CD14-positive monocyte (primary cell): ENCODE results near the gene SPECC1L. TPM values are rescaled to one million over a fixed set of nuclear protein-coding genes. Genes with fewer than 3 reads are reported as not detected.

Source experiments
- DNase-seq, 3 donors: peaks; one replicate each; pipeline ENCODE4 v3.0.0-alpha.2; 2011 to 2022
- H2AFZ ChIP-seq: 2 replicates; pipeline ENCODE4 v1.6.0; 2012; ENCODE audit warnings: mild to moderate bottlenecking, low read depth, low read length, inconsistent platforms; ENCODE audit not compliant: insufficient read depth, poor library complexity, severe bottlenecking
- H3K27ac ChIP-seq, 2 donors: 1 replicate in 1 of 2; 2 replicates in 1 of 2; pipeline ENCODE4 v1.5.1; 2012 to 2013; ENCODE audit warnings: low read length in 2 of 2, control low read depth in 1 of 2, inconsistent platforms in 1 of 2, low read depth in 1 of 2, mild to moderate bottlenecking in 1 of 2
- H3K27me3 ChIP-seq, 2 donors: one replicate each; pipeline versions ENCODE4 v1.6.0 to v1.6.1; 2011 to 2013; ENCODE audit warnings: low read length in 2 of 2; ENCODE audit not compliant: control insufficient read depth in 2 of 2, insufficient read depth in 2 of 2
- H3K36me3 ChIP-seq, 2 donors: replicated peaks in 1 of 2; 1 replicate in 1 of 2; 2 replicates in 1 of 2; pipeline versions ENCODE4 v1.5.1 to v1.6.1; 2012 to 2013; ENCODE audit warnings: low read length in 2 of 2, control low read depth in 1 of 2, inconsistent platforms in 1 of 2, mild to moderate bottlenecking in 1 of 2; ENCODE audit not compliant: insufficient read depth in 2 of 2, control insufficient read depth in 1 of 2
- H3K4me1 ChIP-seq, 2 donors: 1 replicate in 1 of 2; 2 replicates in 1 of 2; pipeline versions ENCODE4 v1.5.1 to v1.6.1; 2012 to 2013; ENCODE audit warnings: low read length in 2 of 2, control low read depth in 1 of 2, inconsistent platforms in 1 of 2, mild to moderate bottlenecking in 1 of 2, moderate library complexity in 1 of 2; ENCODE audit not compliant: insufficient read depth in 2 of 2, control insufficient read depth in 1 of 2
- H3K4me2 ChIP-seq: replicated peaks from 2 replicates; pipeline ENCODE3; 2012; ENCODE audit warnings: low read length, moderate library complexity, mild to moderate bottlenecking; ENCODE audit not compliant: poor library complexity, severe bottlenecking; ENCODE audit errors: extremely low read depth
- H3K4me3 ChIP-seq, 3 experiments: fragments of 200-600 bp in 1 of 3; sonication (generic) in 1 of 3; replicated peaks in 1 of 3; 1 replicate in 2 of 3; 2 replicates in 1 of 3; pipeline ENCODE4 v1.5.1; 2011 to 2013; ENCODE audit warnings: low read length in 3 of 3, mild to moderate bottlenecking in 3 of 3, control low read depth in 2 of 3, low read depth in 2 of 3, inconsistent platforms in 1 of 3, moderate library complexity in 1 of 3
- H3K79me2 ChIP-seq: 2 replicates; pipeline ENCODE4 v1.6.0; 2012; ENCODE audit warnings: mild to moderate bottlenecking, control low read depth, inconsistent platforms, low read length, moderate library complexity; ENCODE audit not compliant: insufficient read depth
- H3K9ac ChIP-seq: 2 replicates; pipeline ENCODE4 v1.6.0; 2017; ENCODE audit warnings: low read length, mild to moderate bottlenecking; ENCODE audit not compliant: insufficient read depth, poor library complexity, severe bottlenecking
- H3K9me3 ChIP-seq, 2 donors: replicated peaks in 1 of 2; 1 replicate in 1 of 2; 2 replicates in 1 of 2; pipeline versions ENCODE4 v1.5.1 to v1.6.1; 2012 to 2013; ENCODE audit warnings: low read length in 2 of 2, control low read depth in 1 of 2; ENCODE audit not compliant: control insufficient read depth in 1 of 2, insufficient read depth in 1 of 2
- H4K20me1 ChIP-seq: 2 replicates; pipeline ENCODE4 v1.6.0; 2012; ENCODE audit warnings: mild to moderate bottlenecking, low read length, control low read depth, moderate library complexity; ENCODE audit not compliant: insufficient read depth
- H3K27ac Mint-ChIP-seq, 7 donors: one replicate each; pipeline ENCODE4 v1.8.0; 2020; ENCODE audit warnings: mild to moderate bottlenecking in 7 of 7, mixed read lengths in 7 of 7, moderate library complexity in 6 of 7, inconsistent platforms in 2 of 7
- H3K27me3 Mint-ChIP-seq, 3 donors: one replicate each; pipeline ENCODE4 v1.8.0; 2021 to 2022; ENCODE audit warnings: low read depth in 3 of 3, mild to moderate bottlenecking in 3 of 3, mixed read lengths in 3 of 3, moderate library complexity in 3 of 3, inconsistent platforms in 1 of 3
- H3K36me3 Mint-ChIP-seq, 2 donors: one replicate each; pipeline ENCODE4 v1.8.0; 2020; ENCODE audit warnings: mixed read lengths in 2 of 2, inconsistent platforms in 1 of 2, mild to moderate bottlenecking in 1 of 2
- H3K4me1 Mint-ChIP-seq: one replicate; pipeline ENCODE4 v1.8.0; 2020; ENCODE audit warnings: mild to moderate bottlenecking, mixed read lengths
- H3K4me3 Mint-ChIP-seq, 2 donors: one replicate each; pipeline ENCODE4 v1.8.0; 2020; ENCODE audit warnings: mild to moderate bottlenecking in 2 of 2, mixed read lengths in 2 of 2, moderate library complexity in 1 of 2
- H3K9me3 Mint-ChIP-seq, 7 donors: one replicate each; pipeline ENCODE4 v1.8.0; 2020 to 2022; ENCODE audit warnings: mixed read lengths in 7 of 7, mild to moderate bottlenecking in 6 of 7, moderate library complexity in 6 of 7, inconsistent platforms in 2 of 7
- WGBS: methylation state at CpG from one replicate; pipeline ENCODE4 v1.1.5; 2013; ENCODE audit warnings: missing lambda C conversion rate; ENCODE audit not compliant: insufficient coverage; 5-methylcytosine and 5-hydroxymethylcytosine counted together
- intact Hi-C, 2 donors: fragments of 100-400 bp; cut with micrococcal nuclease; formaldehyde crosslinking; loops; one replicate each; pipeline versions ENCODE4 v1.15.0 to v1.15.1; 2023
- polyA plus RNA-seq, 3 donors: library from polyadenylated mRNA; depleted of rRNA in 1 of 3; unstranded in 2 of 3; stranded (reverse) in 1 of 3; fragments of 300-500 nt in 2 of 3; fragments of >200 nt in 1 of 3; fragmentation: Illumina TruSeq in 2 of 3; gene quantifications; 1 replicate in 2 of 3; 2 replicates in 1 of 3; pipeline ENCODE4 v1.2.3, GENCODE V29; 2012 to 2021
- TF ChIP-seq, protein P1 (sequence below): fragments of 200-600 bp; IDR thresholded peaks from one replicate; pipeline ENCODE4 v1.8.0; 2022; ENCODE audit warnings: antibody characterized with exemption, mild to moderate bottlenecking

SPECC1L gene
- polyA plus RNA-seq, 3 donors = 2.5 to 7.2 (median 4.9) TPM

DNA sequence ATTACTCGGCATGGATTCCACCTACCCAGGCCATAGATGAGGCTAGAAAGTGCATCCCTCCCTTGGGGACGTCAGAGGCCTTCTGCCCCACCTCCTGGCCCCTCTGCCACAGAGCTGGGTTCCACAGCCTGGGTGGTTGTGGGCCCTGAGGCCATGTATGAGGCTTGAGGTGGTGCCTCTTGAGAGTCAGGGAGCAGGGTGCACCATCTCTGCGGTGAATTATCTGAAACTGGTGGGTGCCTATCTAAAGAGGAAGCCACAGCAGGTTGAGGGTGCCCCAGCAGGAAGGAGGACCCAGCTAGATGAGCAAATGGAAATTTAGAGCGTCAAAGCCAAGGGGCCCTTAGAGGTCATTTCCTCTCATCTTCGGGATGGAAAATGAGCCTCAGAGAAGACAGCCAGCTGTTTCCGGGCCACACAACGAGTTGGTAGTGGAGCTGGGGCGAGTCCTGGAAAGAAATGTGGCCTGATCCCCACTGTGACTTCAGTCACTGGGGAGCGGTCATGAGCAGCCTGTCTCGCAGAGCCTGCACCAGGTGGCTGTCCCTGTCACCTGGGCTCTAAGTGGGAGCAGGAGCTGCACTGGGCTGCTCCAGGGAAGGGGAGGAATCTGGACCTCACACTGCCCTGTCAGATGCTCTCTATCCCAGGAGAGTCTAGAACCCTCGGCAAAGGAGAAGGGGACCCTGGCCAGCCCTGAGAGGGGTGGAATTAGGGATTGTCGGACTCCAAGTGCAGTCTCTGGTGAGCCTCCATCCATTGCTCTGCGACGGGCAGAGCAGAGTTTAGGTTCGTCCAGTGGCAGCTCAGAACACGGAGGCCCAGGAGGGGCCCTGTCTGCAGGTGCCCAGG is 164.1 kb downstream of the SPECC1L start:
- DNase-seq = peak; percentile 80 to 92 (median 87)
- H4K20me1 ChIP-seq = no peaks in the 10 kb centered on the region
- no peaks in the 10 kb centered on the region for H3K9me3 ChIP-seq
- H3K4me1 Mint-ChIP-seq = peaks cover 87% of the 10 kb centered on the region
- H3K4me1 ChIP-seq = peaks cover 70 to 99% of the 10 kb centered on the region in 2 donors
- intact Hi-C loops = loop anchor here (1.0 to 5.0 kb wide), 7 partner anchors 32 to 107 kb away; no protein-coding TSS in a partner anchor
- peak overlapping the region; percentile 72 for H3K9ac ChIP-seq
- peak overlapping the region; percentile 98 to 100 (median 100) for H3K27ac Mint-ChIP-seq
- H3K36me3 Mint-ChIP-seq = peaks cover 32 to 54% of the 10 kb centered on the region in 2 donors
- 46% methylated on average over 13 of the region's 16 CpGs for WGBS
- no peaks in the 10 kb centered on the region for H3K9me3 Mint-ChIP-seq
- peak overlapping the region; percentile 67 for H3K4me2 ChIP-seq
- peaks cover 0 to 2% (median 0%) of the 10 kb centered on the region in 3 donors for H3K27me3 Mint-ChIP-seq
- no peaks in the 10 kb centered on the region for H3K27me3 ChIP-seq
- peak overlapping the region; percentile 98 to 99 for H3K27ac ChIP-seq
- peak overlapping the region; percentile 63 to 81 for H3K4me3 Mint-ChIP-seq
- peaks cover 0 to 17% of the 10 kb centered on the region in 2 donors for H3K36me3 ChIP-seq
- peak overlapping the region in 1 of 3 experiments; percentile 45 for H3K4me3 ChIP-seq
- no peak overlapping the region for H2AFZ ChIP-seq
- TF ChIP-seq, protein P1, sequence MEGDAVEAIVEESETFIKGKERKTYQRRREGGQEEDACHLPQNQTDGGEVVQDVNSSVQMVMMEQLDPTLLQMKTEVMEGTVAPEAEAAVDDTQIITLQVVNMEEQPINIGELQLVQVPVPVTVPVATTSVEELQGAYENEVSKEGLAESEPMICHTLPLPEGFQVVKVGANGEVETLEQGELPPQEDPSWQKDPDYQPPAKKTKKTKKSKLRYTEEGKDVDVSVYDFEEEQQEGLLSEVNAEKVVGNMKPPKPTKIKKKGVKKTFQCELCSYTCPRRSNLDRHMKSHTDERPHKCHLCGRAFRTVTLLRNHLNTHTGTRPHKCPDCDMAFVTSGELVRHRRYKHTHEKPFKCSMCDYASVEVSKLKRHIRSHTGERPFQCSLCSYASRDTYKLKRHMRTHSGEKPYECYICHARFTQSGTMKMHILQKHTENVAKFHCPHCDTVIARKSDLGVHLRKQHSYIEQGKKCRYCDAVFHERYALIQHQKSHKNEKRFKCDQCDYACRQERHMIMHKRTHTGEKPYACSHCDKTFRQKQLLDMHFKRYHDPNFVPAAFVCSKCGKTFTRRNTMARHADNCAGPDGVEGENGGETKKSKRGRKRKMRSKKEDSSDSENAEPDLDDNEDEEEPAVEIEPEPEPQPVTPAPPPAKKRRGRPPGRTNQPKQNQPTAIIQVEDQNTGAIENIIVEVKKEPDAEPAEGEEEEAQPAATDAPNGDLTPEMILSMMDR = no peak
- peaks cover 78% of the 10 kb centered on the region for H3K79me2 ChIP-seq

DNA sequence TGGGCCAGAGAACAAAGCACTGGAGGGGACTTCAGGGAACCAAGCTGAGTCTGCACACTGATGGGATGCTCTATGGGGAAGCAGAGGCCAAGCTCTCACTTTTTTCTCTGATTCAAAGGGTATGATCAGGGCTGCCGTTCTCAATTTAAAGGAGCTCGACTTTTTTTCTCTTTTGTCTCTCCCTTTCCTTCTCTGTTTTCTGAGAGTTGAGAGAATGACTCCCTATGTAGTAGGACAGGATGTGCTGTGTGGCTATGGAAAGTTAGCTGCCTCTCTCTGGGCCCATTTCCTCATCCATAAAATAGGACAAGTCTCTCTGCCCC is 164.7 kb downstream of the SPECC1L start:
- Histone ChIP-seq H3K4me3 (peak overlapping the region in 1 of 3 experiments; percentile 45), H3K4me2 (peak overlapping the region; percentile 67), H3K9me3 (no peaks in the 10 kb centered on the region), H3K27ac (peak overlapping the region; percentile 98 to 99), H3K36me3 (peaks cover 0 to 17% of the 10 kb centered on the region in 2 donors), H3K27me3 (no peaks in the 10 kb centered on the region), H2AFZ (no peak overlapping the region), H4K20me1 (no peaks in the 10 kb centered on the region), H3K9ac (peak overlapping the region; percentile 72), H3K4me1 (peaks cover 70 to 99% of the 10 kb centered on the region in 2 donors), H3K79me2 (peaks cover 74% of the 10 kb centered on the region)
- no peak for DNase-seq
- peaks cover 32 to 55% of the 10 kb centered on the region in 2 donors for H3K36me3 Mint-ChIP-seq
- intact Hi-C loops = loop anchor here (2.0 to 5.0 kb wide), 4 partner anchors 32 to 78 kb away; no protein-coding TSS in a partner anchor
- peak overlapping the region; percentile 98 to 100 (median 100) for H3K27ac Mint-ChIP-seq
- no CpG with 5 or more reads among the region's 2 CpGs for WGBS
- H3K4me1 Mint-ChIP-seq = peaks cover 86% of the 10 kb centered on the region
- peak overlapping the region; percentile 63 to 81 for H3K4me3 Mint-ChIP-seq
- TF ChIP-seq, protein P1 = no peak
- H3K27me3 Mint-ChIP-seq = peaks cover 0 to 2% (median 0%) of the 10 kb centered on the region in 3 donors
- no peaks in the 10 kb centered on the region for H3K9me3 Mint-ChIP-seq
